K562 (cell line): ENCODE data around the gene KCTD6. TPM values are rescaled to one million over a fixed set of nuclear protein-coding genes. Genes with fewer than 3 reads are reported as not detected.

ENCODE experiments used
- BDP1 ChIP-seq: IDR thresholded peaks from 3 replicates; pipeline ENCODE4 v1.6.1; 2011; ENCODE audit not compliant: insufficient read length, insufficient read depth
- CEBPB ChIP-seq: fragments of 450-650 bp; IDR thresholded peaks from 2 replicates; pipeline ENCODE4 v1.6.1; 2016; ENCODE audit warnings: missing genetic modification characterization, missing compliant biosample characterization
- CUX1 ChIP-seq: fragments of 200-800 bp; sonication (Bioruptor generic); IDR thresholded peaks from 2 replicates; pipeline ENCODE4 v1.6.1; 2016; ENCODE audit warnings: missing genetic modification characterization, missing compliant biosample characterization
- E2F6 ChIP-seq, 2 experiments: IDR thresholded peaks; 2 replicates each; pipeline ENCODE4 v1.6.1; 2011; ENCODE audit warnings: borderline replicate concordance in 1 of 2, control low read depth in 1 of 2, low read depth in 1 of 2, low read length in 1 of 2, mild to moderate bottlenecking in 1 of 2, mixed read lengths in 1 of 2, moderate library complexity in 1 of 2; ENCODE audit not compliant: insufficient read depth in 1 of 2, insufficient read length in 1 of 2, poor library complexity in 1 of 2, severe bottlenecking in 1 of 2; ENCODE audit errors: extremely low read depth in 1 of 2
- FOSL1 ChIP-seq: fragments of 200-800 bp; sonication (Bioruptor generic); conservative IDR thresholded peaks from 2 replicates; pipeline ENCODE4 v1.6.1; 2016; ENCODE audit warnings: missing genetic modification characterization, missing compliant biosample characterization
- GATAD2A ChIP-seq: fragments of 450-650 bp; IDR thresholded peaks from 2 replicates; pipeline ENCODE4 v1.6.1; 2017
- HDAC8 ChIP-seq: fragments of 450-650 bp; IDR thresholded peaks from 2 replicates; pipeline ENCODE4 v1.6.1; 2016; ENCODE audit warnings: mild to moderate bottlenecking, missing genetic modification characterization, moderate library complexity, missing compliant biosample characterization
- HDGF ChIP-seq: fragments of 450-650 bp; IDR thresholded peaks from 2 replicates; pipeline ENCODE4 v1.6.1; 2016
- HINFP ChIP-seq: fragments of 450-650 bp; conservative IDR thresholded peaks from 2 replicates; pipeline ENCODE4 v1.6.1; 2016; ENCODE audit warnings: missing genetic modification characterization, low read depth, mild to moderate bottlenecking, control low read depth, missing compliant biosample characterization
- MAFG ChIP-seq: fragments of 450-650 bp; conservative IDR thresholded peaks from 2 replicates; pipeline ENCODE4 v1.6.1; 2016; ENCODE audit warnings: missing genetic modification characterization, missing compliant biosample characterization
- MAFK ChIP-seq: IDR thresholded peaks from 2 replicates; pipeline ENCODE4 v1.6.1; 2011; ENCODE audit warnings: low read length, improper control_type of control experiment
- NFIC ChIP-seq: fragments of 450-650 bp; IDR thresholded peaks from 2 replicates; pipeline ENCODE4 v1.6.1; 2017; ENCODE audit warnings: mild to moderate bottlenecking, inconsistent platforms
- SMARCE1 ChIP-seq: fragments of 450-650 bp; IDR thresholded peaks from 2 replicates; pipeline ENCODE4 v1.7.1; 2016; ENCODE audit warnings: mild to moderate bottlenecking
- THRB ChIP-seq: fragments of 450-650 bp; formaldehyde crosslinking; conservative IDR thresholded peaks from 2 replicates; pipeline ENCODE4 v1.4.0; 2022; ENCODE audit warnings: mild to moderate bottlenecking, missing genetic modification characterization
- YY1 ChIP-seq, 3 experiments: IDR thresholded peaks; 2 replicates each; pipeline ENCODE4 v1.6.1; 2011; ENCODE audit warnings: low read length in 2 of 3, mild to moderate bottlenecking in 2 of 3, moderate library complexity in 2 of 3, borderline replicate concordance in 1 of 3, control low read depth in 1 of 3, low read depth in 1 of 3; ENCODE audit not compliant: insufficient read depth in 3 of 3, insufficient replicate concordance in 2 of 3, control insufficient read depth in 1 of 3, insufficient read length in 1 of 3; ENCODE audit errors: extremely low read depth in 1 of 3
- ZNF165 ChIP-seq: fragments of 250-450 bp; sonication (Bioruptor Pico); IDR thresholded peaks from 2 replicates; pipeline ENCODE4 v1.4.0; 2020; ENCODE audit warnings: borderline replicate concordance
- ZNF584 ChIP-seq: fragments of 200-800 bp; sonication (Bioruptor generic); IDR thresholded peaks from 2 replicates; pipeline ENCODE4 v1.6.1; 2016; ENCODE audit warnings: low read depth, mild to moderate bottlenecking, missing genetic modification characterization, missing compliant biosample characterization
- polyA plus RNA-seq, 8 experiments: library from polyadenylated mRNA; depleted of rRNA in 4 of 8; stranded (reverse) in 5 of 8; unstranded in 3 of 8; fragments of >200 nt; fragmentation: Nextera tagmentation in 2 of 8; fragmentation: Illumina TruSeq in 1 of 8; extraction: Ambion mirVana in 2 of 8; extraction: Trizol in 1 of 8; gene quantifications; 2 replicates each; pipeline versions ENCODE4 v1.2.1 to v1.2.3, GENCODE V29; 2011 to 2014; ENCODE audit warnings: inconsistent platforms in 1 of 8, missing spikeins in 1 of 8
- total RNA-seq, 7 experiments: library from RNA; depleted of rRNA in 6 of 7; stranded (reverse); fragments of >200 nt in 6 of 7; fragmentation: Illumina TruSeq in 2 of 7; extraction: Trizol in 2 of 7; gene quantifications; 2 replicates each; pipeline versions ENCODE4 v1.2.1 to v1.2.3, GENCODE V29; 2011 to 2021; ENCODE audit warnings: low replicate concordance in 1 of 7

The KCTD6 gene
- total and polyA plus RNA-seq, 9 of the 15 experiments (the other 6 are each of a cell fraction or from before 2014, with no cell fraction given) = 2.1 to 5.9 (median 4.5) TPM

GRCh38 chr3:58487140-58487886 lies 4.6 kb upstream of the KCTD6 start (continued):
- TF ChIP-seq CUX1 (CRISPR knock-in tag) = peak; percentile 60; the same call in 1 of the 2 replicates
- 0 out of 2 replicates have a peak, but pooled peaks have one; percentile 41 for TF ChIP-seq THRB (CRISPR knock-in tag)
- TF ChIP-seq HDAC8 (tag) = no peak
- TF ChIP-seq YY1 (IDR thresholded peaks at IDR 0.05; ENCODE audit: borderline replicate concordance in 1 of 3, control insufficient read depth in 1 of 3, extremely low read depth in 1 of 3, insufficient read depth in 3 of 3, insufficient read length in 1 of 3, insufficient replicate concordance in 2 of 3, low read depth in 1 of 3, low read length in 2 of 3) = peak in 1 of 3 experiments; percentile 74
- TF ChIP-seq BDP1 = no peak
- no peak for TF ChIP-seq CEBPB
- 0 out of 2 replicates have a peak, but pooled peaks have one; percentile 47 for TF ChIP-seq GATAD2A
- 0 out of 2 replicates have a peak, but pooled peaks have one; percentile 24 for TF ChIP-seq ZNF584 (CRISPR knock-in tag)
- TF ChIP-seq SMARCE1 = peak; percentile 62
- no peak for TF ChIP-seq HDGF
- TF ChIP-seq NFIC = peak; percentile 45
- peak; percentile 79 for TF ChIP-seq MAFG (tag)
- TF ChIP-seq FOSL1 (tag) = peak; percentile 75
- TF ChIP-seq HINFP (tag) = no peak
- TF ChIP-seq ZNF165 (CRISPR knock-in tag) = no peak
- TF ChIP-seq E2F6 (IDR thresholded peaks at IDR 0.05; ENCODE audit: borderline replicate concordance in 1 of 2, extremely low read depth in 1 of 2, insufficient read depth in 1 of 2, insufficient read length in 1 of 2, low read depth in 1 of 2, low read length in 1 of 2, poor library complexity in 1 of 2, severe bottlenecking in 1 of 2) = peak; percentile 65 to 69
- peak; percentile 25; the same call in 1 of the 2 replicates for TF ChIP-seq MAFK
